HG02610 (cell line): ENCODE measurements around the gene CHST1.

ENCODE experiments used
- ATAC-seq: cut with Tn5 transposase; IDR thresholded peaks from one replicate; pipeline ENCODE4 v1.9.1; 2021; ENCODE audit warnings: mild to moderate bottlenecking, moderate library complexity; ENCODE audit not compliant: unreplicated experiment

Gene CHST1

DNA sequence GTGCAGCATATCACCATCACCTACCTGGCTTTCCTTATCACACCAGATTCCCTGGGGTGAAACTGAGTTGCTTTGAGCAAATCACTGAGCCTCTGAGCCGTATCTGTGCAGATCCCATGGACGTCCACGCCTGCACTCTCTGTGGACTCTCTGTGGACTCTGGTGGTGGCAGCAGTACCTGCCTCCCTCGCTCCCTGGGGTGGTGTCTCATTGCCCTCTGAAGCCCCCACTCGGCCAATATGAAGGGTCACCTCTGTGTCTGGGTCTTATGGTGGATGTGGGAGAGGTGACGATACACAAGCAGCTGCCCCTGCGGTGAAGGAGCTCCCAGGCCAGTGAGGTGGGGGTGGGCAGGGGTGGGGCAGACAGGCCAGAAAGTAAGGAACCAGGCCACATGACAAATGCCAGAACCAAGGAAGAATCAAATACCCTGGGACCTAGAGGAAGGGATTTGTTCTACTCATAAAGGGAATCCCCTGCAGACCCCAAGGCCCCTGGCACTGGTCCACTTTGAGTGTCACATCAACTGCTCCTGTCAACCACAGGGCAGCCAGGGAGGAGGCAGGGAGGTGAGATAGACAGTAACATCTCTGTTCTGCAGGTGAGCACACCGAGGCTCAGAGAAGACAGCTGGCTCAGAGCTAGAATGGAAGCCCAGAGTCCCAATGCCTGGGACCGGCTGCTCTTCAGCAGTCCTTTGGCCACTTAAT is 9.2 kb upstream of the CHST1 start:
- no peak for ATAC-seq

DNA sequence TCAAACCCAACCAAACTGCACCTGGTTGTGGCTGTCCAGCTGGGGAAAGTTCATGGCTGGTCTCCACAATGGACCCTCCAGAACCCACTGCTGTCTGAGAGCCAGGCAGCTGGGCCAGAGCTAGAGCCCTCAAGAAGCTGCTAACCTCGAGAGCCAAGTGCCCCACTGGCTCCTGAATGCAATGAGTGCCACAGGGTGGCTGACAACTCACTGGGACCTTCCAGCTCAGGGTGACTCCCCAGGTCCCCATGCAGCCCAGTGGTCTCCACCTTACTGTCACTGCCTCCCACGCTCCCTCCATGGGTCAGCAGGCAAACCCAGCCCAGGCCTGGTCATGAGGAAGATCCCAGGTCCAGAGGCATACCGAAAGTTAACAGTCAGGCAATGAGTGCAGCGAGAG is 8.0 kb upstream of the CHST1 start:
- ATAC-seq = no peak

DNA sequence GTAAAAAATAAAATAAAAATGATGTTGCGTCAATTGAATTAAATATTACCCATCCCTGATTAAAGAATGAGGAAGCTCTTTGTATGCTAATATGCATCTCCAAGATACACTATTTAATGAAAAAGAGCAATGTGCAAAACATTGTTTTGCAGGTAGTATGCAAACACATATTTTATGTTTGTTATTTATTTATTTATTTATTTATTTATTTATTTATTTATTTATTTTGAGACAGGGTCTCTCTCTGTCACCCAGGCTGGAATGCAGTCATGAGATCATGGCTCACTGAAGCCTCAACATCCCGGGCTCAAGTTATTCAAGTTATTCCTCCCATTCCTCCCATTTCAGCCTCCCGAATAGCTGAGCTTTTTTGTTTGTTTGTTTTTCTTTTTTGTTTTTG is 7.2 kb upstream of the CHST1 start:
- no peak for ATAC-seq

DNA sequence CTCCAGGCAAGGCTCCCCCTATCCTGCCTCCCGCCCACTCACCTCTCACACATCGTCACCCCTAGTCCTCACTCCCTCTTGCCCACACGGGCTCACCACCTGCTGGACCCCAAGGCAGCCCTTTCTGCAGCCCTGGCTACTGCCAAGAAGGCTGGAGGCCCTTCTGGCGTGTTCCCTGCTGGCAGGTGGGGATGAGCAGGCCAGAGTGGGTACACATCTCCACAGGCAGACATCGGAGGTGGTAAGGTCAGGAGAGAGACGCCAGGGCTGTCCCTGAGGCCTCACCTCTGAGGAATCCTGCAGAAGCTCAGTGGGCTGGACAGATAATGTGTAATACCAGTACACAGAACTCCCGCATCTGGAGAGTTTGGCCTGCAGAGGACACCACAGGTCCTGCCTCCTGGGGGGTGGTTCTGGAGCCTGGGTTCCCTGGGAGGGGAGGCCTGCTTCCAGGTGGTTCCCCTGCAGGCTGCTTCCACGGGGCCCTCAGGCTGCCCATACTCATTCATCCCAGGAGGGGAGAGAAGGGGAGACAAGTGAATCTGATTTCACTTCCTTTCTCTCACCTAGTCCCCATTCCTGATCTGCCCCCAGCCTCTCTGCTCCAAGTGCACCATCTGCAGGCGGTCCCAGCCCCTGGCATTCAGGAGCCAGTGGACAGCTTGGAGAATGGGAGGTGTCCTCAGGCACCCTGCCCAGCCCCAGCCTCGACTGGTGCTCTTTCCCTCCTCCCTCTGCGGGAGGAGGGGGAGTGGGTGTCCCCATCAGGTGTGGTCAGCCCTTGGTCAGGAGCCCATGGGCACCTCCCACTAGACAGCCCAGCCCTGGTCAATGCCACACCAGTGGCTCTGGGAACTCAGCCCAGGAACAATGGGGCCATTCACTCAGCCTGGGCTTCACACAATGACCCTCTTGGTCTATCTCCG is 6.1 kb upstream of the CHST1 start:
- no peak for ATAC-seq

DNA sequence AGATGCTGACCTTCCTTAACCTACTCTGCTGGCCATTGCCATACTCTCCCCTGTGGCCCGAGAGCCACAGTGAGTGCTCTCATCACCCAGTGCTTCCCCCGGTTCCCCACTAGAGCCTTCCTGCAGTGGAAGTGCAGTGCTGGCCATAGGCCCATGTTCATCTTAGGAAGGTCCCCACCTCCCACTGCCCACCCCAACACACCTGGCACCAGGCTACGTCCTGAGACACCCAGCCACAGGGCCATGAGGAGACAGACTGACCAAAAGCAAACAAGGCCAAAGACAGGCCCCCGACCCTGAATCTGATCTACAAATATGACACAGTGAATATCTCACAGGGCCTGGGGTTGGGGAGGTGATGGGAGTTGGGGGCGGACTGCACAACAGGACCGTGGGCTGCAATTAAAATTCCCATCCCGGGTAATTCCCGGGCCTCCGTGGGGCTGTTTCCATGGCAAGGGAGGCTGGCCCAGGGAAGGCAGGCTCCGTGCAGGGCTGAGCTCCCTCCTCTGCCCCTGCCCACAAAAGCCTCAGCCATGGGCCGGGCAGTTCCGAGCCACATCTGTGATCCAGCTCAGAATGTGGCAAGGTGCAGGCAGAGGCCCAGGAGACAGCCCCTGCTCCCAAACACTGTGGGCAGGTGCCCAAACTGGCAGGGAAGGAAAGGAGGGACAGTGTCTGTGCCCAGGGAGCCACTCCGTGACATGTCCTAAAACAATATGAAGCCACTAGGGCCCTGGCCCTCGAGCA is 5.1 kb upstream of the CHST1 start:
- no peak for ATAC-seq

DNA sequence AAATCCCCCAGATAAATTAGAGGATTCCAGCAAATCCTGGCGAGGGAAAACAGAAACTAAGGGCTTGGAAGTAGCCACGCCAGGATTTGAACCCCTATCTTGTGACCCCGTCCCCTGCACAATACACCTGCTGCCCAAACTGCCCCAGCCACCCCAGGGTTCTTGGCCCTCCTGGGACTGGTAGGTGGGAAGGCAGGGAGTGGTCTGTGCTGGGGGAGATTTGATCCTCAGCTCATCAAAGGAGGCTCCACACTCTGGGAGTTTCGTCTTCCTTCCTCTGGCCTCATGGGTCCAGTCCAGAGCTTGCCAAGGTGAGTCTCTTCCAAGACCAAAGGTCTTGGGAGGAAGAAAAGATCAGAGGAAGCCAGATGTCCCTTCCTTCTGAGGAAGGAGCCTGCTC is 4.5 kb upstream of the CHST1 start:
- no peak for ATAC-seq

DNA sequence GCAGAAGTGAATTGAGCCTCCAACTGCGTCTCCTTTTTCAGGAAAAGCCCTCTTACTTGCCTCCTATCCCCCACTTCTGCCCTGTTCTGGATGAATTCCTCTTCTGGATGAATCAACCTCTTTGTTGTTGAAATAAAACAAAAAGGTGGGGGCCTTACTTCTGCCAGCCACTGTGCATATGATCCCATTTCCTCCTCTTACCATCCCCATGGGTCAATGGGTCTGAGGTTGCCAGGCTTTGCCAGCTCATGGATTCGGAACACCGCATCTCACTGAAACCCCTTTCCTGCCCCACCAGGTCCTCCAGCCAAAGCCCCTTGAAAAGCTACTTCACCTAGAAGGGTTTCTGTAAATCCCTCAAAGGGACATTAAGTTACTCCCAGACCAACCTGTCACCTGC is 3.7 kb upstream of the CHST1 start:
- no peak for ATAC-seq

DNA sequence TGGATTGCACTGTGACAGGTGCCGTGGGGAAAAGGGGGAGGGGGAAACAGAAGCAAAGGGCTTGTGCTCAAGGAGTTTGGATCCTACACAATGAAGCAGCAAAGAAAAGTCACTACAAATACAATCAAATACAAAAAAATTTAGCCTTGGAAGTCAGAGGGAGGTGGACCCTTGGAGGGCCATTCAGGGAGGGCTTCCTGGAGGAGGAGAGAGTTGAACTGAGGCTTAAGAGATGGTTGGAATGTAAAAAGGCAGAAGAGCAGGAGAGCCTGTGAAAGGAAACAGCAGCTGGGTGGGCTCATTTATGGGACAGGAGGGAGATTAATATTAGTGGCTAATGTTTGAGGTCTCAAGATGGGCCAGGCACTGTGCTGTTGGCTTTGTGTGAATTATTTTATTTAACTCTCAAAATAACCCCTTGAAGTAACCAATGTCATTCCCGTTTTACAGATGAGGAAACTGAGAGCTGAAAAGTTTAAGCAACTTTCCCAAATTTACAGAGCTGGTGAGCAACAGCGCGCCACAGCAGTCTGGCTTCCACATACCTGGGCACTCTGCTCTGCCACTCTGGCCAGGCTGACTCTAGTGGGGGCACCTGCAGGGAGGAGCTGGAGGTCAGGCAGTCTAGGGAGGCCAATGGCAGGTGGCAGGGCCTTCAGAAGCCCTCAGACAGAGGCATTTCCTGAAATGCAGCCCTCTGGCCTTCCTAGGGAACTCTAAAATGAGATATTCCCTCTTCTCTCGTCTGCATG is 2.7 kb upstream of the CHST1 start:
- no peak for ATAC-seq

DNA sequence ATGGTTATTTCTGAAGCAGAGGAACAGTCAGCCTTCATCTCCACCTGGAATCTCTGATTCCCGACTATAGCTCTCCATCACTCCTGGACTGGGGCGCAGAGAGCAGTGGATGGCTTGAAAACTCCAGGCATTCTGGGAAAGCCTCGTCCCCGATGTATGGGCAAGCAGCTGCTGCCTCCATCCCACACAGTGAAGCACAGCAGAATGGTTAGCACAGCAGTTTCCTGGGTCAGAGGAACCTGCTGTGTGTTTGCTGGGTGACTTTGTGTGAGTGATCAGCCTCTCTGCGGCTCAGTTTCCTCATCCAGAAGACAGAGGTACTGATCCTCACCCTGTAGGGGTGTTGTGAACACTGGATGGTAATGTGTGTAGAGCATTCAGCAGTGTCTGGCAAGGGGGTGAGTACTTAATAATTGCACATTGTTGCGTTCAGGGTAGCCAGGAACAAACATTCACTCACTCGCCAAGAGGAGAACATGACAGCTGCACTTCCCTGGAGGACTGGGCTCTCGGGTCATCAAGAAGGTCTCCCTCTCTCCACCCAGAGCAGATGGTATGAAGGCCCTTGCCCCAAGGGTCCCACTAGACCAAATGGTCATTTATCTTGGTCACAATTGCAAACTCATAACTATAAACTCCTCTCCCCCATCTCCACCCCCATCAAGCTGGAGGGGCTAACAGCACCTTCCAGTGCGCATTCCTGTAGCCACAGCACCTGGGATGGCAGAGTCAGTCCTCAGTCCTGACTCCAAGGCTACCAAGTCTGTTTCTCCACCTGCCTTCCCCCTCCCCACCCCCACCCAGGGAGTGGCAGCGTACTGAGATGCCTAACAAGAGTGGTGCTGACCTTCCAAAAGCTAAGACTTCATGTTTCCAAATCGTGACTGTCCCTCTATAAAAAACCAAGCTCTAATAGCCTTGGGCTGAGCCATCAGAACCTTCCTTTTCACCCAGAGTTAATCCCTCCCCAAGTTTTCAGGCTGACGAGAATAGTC is 1.5 kb upstream of the CHST1 start:
- ATAC-seq = no peak

DNA sequence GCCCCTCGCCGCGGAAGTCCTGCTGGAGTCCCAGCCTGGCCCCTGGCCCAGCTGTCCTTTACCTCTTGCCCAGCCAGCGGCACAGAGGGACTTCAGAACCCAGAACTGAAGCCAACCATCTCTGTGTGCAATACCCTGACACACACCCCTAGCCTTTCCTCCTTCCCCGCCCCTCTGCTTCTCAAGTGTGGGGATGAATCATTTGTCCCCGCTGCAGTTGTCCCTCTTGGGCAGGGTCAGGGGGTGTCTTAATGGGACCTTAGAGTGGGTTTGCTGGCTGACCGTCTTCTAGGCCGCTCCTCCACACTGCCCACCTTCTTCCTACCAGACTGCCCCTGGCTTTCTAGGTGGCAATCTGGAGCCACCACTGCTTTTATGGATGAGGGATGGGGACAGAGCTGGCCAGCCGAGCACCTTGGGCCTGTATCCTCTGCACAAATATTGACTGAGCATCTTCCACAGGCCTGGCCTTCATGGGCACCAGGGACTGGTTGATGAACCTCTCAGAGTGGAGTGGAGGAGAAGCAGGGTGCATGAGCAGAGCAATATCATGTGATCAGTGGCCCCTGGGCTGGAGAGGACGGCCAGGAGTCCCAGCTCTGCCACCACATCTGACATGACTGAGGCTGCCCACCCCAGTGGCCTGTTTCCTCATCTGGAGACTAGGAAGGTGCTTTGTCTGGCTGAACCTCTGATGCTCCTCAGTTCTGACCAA is 668 bp upstream of the CHST1 start:
- ATAC-seq = no peak

DNA sequence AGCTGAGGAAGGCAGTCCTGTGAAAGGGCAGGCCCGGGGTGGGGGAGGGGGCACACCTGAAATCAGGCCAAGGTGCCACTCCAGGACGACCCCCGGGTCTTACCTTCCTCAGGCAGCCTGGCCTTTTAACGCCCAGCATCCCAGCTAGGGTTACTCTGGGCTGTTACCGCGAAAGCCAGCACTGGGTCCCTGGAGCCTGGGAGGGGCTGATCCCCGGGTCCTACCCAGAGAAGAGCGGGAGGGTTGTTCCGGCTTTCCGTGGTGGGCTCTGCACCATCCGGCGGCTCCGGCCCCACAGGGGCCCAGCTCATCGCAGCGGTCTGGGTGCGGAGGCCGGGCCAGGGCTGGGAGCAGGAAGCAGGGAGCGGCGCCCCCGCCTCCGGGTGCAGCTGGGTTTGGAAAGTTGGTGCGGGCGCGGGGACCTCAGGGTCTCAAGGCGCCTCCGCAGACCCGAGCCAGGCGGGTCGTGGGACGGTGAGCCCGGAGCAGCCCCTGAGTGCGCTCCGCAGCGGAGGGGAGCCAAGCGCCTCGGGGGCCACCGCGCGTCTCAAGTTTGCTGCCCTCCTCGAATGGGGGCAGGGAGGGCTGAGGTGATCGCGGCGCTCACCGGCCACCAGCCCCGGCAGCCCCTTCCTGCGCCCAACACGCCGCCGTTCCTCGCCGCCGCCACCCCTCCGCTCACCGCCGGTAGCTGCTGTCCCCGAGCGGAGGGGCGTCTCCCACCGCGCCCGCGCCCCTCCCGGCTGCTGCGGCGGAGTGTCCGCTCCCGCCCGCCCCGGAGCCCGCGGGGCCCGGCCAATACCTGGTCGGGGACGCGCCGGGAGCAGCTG is 831 bp downstream of the CHST1 start:
- no peak for ATAC-seq

DNA sequence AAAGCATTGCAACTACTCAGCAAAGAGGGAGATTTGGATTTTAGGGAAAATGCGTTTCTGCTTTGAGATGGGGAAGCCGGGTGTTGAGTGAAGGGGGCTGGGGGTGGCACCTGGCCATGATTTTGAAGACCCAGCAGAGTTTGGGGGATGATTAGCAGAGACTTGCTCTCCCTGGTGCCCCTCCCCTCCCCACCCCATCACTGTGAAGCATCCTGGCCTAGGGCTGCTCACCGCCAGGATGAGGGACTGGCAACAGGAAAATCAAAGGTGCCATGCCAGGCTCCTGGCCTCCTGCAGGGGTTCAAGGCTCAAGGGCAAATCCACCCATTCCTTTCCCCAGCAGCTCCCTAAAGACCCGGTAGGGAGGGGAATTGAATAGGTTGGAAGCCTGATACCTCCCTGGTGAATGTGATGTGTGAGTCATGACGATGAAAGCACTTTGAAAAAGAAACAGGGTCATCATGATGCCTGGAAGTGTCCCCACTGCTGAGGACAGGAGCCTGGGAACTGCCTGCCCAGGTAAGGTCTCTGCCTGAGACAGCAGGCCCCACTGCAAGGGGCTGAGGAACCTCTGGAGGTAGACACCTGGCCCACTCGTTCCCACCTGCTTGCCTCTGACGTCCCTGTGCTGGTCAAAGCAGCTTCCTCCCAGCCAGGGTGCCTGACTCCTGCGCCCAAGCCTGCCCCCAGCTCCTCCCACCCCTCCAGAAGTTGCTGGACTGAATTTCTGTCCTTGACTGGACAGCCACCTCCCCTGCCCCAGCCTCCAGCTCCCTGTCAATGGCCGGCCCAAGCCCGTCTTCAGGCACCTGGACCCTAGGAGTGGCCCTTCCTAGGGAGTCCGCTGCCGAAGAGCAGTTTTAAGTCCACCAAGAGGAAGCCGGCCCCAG is 1.7 kb downstream of the CHST1 start:
- ATAC-seq = no peak

DNA sequence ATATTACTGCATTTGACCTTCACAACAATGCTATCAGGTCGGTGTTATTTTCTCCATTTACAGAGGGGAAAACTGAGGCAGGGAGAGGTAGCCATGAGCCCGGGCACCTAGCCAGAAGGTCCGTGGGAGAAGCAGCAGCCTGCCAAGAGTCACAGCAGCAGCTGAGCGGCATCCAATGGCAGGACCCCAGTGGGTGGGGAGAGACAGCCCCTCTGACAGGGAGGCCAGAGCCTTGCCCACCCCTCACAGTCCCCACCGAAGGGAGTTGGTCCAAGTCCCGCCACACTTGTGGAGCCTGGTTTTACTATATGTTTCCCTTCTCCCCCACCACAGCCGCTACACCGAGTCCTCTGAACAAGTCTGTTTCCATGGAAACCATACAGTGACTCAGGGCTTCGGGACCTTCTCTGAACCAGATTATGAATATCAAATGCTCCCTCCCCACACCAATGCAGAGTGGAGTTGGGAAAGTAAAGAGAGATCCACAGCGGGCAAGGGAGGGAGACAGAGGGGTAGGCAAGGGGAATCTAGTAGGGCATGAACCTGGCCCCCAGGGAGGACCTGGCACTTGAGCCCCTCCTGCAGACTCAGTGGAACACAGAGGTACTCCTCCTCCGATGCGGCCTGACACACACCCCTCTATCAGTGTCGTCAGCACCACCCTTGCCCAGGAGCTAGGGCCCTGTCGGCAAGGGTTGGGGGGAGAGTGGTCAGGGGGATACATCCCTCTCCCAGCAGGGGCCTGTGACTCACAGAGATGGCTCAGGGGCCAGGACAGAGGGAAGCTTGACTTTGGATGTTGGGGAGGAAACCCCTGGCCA is 2.5 kb downstream of the CHST1 start:
- no peak for ATAC-seq

DNA sequence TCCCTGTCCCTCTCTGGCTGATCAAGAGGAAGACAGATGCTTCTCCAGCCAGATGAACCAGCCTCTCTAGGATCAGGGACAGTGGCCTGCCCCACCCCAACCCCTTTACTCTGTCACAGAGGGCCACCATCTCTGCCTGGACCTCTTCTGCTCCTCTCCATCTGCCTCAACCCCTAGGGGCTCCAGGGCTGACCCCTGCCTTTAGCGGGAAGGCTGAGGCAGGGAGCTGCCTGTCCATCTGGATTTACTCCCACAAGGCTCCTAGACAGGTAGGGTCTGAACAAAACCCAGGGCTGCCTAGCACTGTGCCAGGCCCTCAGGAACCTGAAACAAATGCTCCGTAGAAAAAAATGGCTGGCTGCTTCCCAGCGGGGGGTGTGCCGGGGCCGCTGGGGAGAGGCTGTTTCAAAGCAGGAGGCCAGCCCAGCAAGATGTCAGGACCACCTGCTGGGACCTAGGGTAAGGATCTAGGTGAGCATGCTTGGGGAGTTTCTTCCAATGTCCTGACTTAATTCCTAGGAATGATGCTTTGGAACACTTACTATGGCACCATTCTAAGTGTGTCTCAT is 3.2 kb downstream of the CHST1 start:
- no peak for ATAC-seq

DNA sequence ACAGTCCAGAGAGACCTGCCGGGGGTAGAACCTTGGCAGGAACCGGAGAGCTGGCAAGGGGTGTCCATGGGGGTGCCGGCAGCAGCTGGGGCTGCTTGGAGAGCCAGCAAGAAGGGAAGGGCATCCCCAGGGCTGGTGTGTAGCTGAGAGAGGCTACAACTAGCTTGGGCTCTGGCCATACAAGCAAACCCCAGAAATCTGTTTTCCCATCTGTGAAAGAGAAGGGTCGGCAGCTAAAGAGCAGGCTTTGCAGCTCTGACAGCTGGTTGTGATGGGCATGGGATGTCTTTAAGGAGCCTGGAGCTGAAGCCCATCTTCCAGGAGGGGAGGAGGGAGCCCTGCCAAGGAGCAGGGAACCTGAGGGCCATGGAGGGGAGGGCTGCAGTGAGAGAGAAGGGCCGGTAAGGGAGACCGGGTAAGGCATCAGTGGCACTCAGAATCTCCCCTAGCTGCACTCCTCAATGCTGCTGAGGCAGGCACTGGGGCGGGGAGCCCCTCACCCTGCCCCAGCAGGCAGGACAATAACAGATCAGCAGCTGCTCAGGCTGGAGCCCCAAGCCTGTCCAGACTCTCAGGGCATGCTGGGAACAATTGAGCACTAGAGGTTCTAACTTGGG is 3.9 kb downstream of the CHST1 start:
- ATAC-seq = no peak
